ENCODE results near the gene IGSF8.
A peak's percentile ranks its signal among the peaks of the same experiment; 100 is the strongest.

The IGSF8 gene

GRCh38 chr1:160101037-160101716 is 2.8 kb upstream of the IGSF8 start:
- Histone ChIP-seq H3K9ac (ENCODE audit: low read depth, low read length) (no peak overlapping the region), H3K27me3 (ENCODE audit: control insufficient read depth, insufficient read depth, low read length) (peaks cover 25% of the 10 kb centered on the region), H3K4me1 (ENCODE audit: control insufficient read depth, insufficient read depth, low read length) (peaks cover 41% of the 10 kb centered on the region), H3K4me3 (ENCODE audit: low read length) (no peak overlapping the region), H3K4me2 (ENCODE audit: low read length) (peak overlapping the region; percentile 56), H3K36me3 (ENCODE audit: insufficient read depth, low read length) (no peaks in the 10 kb centered on the region), H3K9me3 (replicated peaks; ENCODE audit: low read length) (no peaks in the 10 kb centered on the region)

DNA sequence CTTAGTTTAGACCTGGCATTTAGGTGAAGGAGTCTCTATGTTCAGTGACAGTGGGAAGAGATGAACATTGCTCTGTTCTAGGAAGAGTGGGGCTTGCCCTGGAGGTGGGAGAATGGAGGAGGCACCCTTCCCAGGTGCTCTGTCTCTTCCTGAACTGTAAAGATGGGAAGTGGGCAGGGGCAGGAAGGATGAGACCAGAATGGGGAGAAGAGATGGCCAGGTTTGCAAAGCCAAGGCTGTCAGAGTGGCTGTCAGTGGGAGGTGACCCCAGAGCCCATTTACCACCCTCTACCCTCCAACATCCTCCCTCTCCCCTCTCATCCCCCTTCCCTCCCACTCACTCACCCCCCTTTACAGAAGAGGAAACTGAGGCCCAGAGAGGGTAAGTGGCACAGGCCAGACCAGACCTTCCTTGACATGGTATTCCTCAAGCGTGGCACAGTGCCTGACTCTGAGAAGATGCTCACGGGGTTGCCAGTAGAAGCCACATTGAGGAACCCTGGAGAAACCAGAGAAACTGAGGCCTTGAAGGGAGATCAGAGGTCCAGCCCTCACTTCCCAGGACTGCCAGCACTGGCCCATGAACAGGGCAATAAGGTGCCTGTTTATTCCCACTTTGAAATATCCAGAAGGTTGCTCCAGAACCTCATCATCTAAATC is 1.4 kb upstream of the IGSF8 start:
- H3K4me3 ChIP-seq (ENCODE audit: low read length), result no peak overlapping the region
- no peak overlapping the region for H3K4me2 ChIP-seq (ENCODE audit: low read length)
- H3K27me3 ChIP-seq (ENCODE audit: control insufficient read depth, insufficient read depth, low read length), result peaks cover 14% of the 10 kb centered on the region
- H3K9me3 ChIP-seq (replicated peaks; ENCODE audit: low read length), result no peaks in the 10 kb centered on the region
- no peak overlapping the region for H3K9ac ChIP-seq (ENCODE audit: low read depth, low read length)
- peaks cover 41% of the 10 kb centered on the region for H3K4me1 ChIP-seq (ENCODE audit: control insufficient read depth, insufficient read depth, low read length)
- no peaks in the 10 kb centered on the region for H3K36me3 ChIP-seq (ENCODE audit: insufficient read depth, low read length)

GRCh38 chr1:160098852-160099561 is 588 bp upstream of the IGSF8 start:
- peak overlapping the region; percentile 93 for H3K4me2 ChIP-seq (ENCODE audit: low read length)
- H3K4me1 ChIP-seq (ENCODE audit: control insufficient read depth, insufficient read depth, low read length), result peaks cover 41% of the 10 kb centered on the region
- H3K27me3 ChIP-seq (ENCODE audit: control insufficient read depth, insufficient read depth, low read length), result peaks cover 13% of the 10 kb centered on the region
- no peaks in the 10 kb centered on the region for H3K9me3 ChIP-seq (replicated peaks; ENCODE audit: low read length)
- H3K4me3 ChIP-seq (ENCODE audit: low read length), result peak overlapping the region; percentile 72
- peak overlapping the region; percentile 59 for H3K9ac ChIP-seq (ENCODE audit: low read depth, low read length)
- H3K36me3 ChIP-seq (ENCODE audit: insufficient read depth, low read length), result no peaks in the 10 kb centered on the region

DNA sequence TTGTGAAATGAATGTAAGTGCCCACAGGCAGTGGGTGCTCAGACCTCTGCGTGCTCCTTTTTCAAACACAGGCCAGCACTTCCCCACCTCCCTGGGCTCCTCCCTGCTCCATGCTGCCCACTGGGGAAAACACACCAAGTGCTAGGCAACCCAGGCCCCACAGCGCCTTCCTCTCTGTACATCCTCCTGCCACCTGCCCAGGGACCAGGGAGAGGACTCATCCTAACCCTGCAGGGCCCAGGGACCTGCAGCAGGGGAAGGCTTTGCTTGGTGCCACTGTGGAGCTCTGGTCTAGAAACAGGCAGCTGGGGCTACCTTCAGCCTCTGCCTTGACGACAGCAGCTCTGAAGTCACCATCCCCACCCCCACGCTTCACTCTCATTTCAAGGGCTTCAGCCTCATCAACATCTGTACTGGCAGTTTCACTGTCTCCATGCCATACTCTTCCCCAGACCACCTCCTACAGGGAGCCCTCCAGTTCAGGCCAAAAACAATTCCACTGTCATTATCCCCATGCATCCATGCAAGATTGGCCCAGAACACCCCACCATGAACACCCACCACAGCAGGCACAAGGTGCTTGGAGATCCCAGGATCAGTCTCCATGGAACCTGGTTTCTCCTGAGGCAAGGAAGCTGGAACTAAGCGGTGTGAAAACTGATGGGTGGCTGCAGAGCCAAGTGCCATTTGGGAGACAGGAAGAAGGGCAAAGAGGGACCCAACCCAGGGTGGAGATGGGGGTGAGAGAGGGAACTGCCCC is 1.1 kb downstream of the IGSF8 start:
- H3K4me3 ChIP-seq (ENCODE audit: low read length), result peak overlapping the region; percentile 86
- H3K9me3 ChIP-seq (replicated peaks; ENCODE audit: low read length), result no peaks in the 10 kb centered on the region
- H3K9ac ChIP-seq (ENCODE audit: low read depth, low read length), result peak overlapping the region; percentile 82
- no peaks in the 10 kb centered on the region for H3K36me3 ChIP-seq (ENCODE audit: insufficient read depth, low read length)
- H3K4me2 ChIP-seq (ENCODE audit: low read length), result peak overlapping the region; percentile 97
- H3K27me3 ChIP-seq (ENCODE audit: control insufficient read depth, insufficient read depth, low read length), result no peaks in the 10 kb centered on the region
- H3K4me1 ChIP-seq (ENCODE audit: control insufficient read depth, insufficient read depth, low read length), result peaks cover 30% of the 10 kb centered on the region

DNA sequence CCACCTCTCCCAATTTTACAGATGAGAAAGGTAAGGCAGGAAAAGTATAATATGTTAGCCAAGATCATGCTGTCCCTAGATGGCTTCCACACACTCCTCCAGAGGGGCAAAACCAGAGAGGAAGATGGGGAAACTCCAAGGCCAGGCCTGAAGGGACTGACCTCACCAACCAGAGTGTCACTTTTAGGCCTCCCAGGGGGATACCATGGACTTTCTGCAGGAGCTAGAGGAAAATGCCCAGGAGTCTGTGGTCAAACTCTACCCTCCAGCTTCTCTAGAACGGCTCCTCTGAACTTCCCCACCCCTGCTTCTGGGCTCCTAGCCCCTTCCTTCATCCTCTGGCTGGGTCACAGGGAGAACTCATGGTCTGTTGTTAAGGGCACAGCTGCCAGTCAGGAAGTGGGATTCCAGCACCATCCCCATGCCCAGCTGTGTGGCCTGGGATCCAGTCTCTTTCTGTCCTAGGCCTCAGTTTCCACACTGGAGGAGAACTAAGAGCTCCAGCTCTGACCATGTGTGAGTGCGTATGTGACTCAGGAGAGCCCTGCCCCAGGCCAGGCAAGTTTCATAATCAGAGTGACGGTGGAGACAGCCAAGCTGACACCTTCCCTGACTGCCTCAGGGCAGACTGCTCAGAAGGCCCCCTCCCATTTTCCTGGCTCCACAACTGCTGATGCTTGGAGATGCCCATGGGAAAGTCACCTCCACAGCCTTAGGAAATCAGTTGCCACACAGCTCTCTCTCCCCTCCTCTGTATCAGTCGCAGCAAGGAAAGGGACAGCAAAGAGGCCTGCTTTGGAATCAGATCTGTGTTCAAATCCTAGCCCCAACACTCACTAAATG is 1.9 kb downstream of the IGSF8 start:
- H3K9me3 ChIP-seq (replicated peaks; ENCODE audit: low read length), result no peaks in the 10 kb centered on the region
- peaks cover 28% of the 10 kb centered on the region for H3K4me1 ChIP-seq (ENCODE audit: control insufficient read depth, insufficient read depth, low read length)
- H3K4me3 ChIP-seq (ENCODE audit: low read length), result no peak overlapping the region
- H3K9ac ChIP-seq (ENCODE audit: low read depth, low read length), result peak overlapping the region; percentile 11
- no peaks in the 10 kb centered on the region for H3K36me3 ChIP-seq (ENCODE audit: insufficient read depth, low read length)
- no peaks in the 10 kb centered on the region for H3K27me3 ChIP-seq (ENCODE audit: control insufficient read depth, insufficient read depth, low read length)
- H3K4me2 ChIP-seq (ENCODE audit: low read length), result no peak overlapping the region

DNA sequence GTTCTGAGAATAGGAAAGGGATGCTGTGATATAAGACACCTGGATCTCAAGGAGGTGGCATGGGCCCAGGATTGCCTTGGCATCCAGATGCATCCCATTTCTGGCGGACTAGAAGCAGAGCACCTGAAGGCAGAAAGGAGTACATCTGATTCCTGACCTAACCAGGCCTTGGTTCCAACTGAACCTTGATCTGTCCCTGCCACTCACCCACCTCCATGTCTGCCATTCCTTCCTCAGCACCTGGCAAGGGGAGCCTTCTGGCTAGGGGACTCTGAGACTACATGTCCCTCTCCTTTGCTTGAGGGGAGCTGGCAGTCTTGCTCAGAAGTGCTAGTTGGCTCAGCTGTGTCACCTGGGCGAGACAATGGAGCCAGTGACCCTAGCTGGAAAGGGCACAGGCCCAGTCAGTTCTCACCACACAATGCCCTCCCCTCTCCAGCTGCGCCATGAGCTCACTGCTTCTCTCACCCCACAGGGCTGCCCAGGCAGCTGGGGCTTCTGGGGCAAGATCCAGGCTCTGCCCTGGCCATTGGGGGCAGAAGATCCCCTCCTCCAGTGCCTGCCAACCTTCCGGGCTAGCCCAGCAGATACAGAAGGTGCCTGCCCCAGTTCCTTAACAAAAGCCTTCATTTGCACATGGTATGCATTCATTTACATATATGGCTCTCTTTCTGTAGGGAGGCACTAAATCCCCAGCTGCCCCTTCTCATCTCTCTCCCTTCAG is 2.9 kb downstream of the IGSF8 start:
- no peak overlapping the region for H3K9ac ChIP-seq (ENCODE audit: low read depth, low read length)
- H3K4me1 ChIP-seq (ENCODE audit: control insufficient read depth, insufficient read depth, low read length), result peaks cover 23% of the 10 kb centered on the region

DNA sequence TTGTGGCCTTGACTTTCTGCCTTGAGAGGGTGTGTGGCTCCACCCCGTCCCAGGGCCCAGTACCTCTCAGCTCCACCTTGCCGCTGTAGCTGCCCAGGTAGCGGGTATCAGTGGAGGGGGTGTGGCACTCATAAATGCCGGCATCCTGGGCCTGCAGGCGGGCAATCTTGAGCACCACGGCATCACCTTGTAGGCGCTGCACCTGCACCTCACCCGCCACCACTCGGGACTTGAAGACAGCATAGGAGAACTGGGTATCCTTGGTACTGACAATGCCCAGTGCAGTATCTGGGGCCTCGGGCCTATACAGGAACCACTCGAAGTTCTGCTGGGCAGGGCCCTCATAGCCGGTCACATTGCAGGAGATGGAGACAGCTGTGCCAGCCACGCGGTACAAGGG is 3.6 kb downstream of the IGSF8 start:
- H3K36me3 ChIP-seq (ENCODE audit: insufficient read depth, low read length), result no peaks in the 10 kb centered on the region
- H3K9ac ChIP-seq (ENCODE audit: low read depth, low read length), result no peak overlapping the region
- no peaks in the 10 kb centered on the region for H3K27me3 ChIP-seq (ENCODE audit: control insufficient read depth, insufficient read depth, low read length)
- no peaks in the 10 kb centered on the region for H3K9me3 ChIP-seq (replicated peaks; ENCODE audit: low read length)
- no peak overlapping the region for H3K4me3 ChIP-seq (ENCODE audit: low read length)
- H3K4me1 ChIP-seq (ENCODE audit: control insufficient read depth, insufficient read depth, low read length), result peaks cover 23% of the 10 kb centered on the region
- H3K4me2 ChIP-seq (ENCODE audit: low read length), result no peak overlapping the region

More for the DNA sequence above, 2.9 kb downstream of the IGSF8 start:
- H3K4me2 ChIP-seq (ENCODE audit: low read length), result no peak overlapping the region
- no peaks in the 10 kb centered on the region for H3K36me3 ChIP-seq (ENCODE audit: insufficient read depth, low read length)
- H3K4me3 ChIP-seq (ENCODE audit: low read length), result no peak overlapping the region
- no peaks in the 10 kb centered on the region for H3K9me3 ChIP-seq (replicated peaks; ENCODE audit: low read length)
- H3K27me3 ChIP-seq (ENCODE audit: control insufficient read depth, insufficient read depth, low read length), result no peaks in the 10 kb centered on the region

DNA sequence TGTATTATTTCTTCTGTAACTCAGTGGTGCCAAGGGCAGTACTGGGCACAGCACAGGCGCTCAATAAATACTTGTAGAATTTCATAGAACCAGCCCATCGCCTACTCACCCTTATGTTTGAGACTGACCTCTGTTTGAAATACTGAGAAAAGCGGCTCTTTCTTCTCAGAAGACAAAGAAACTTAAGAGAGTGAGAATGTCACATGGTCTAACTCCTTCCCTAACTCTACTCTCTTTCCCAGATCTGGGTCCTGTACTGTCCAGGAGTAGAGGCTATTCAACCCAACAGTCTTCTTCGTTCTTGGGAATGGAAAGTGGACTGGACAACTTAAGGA is 4.2 kb downstream of the IGSF8 start:
- peaks cover 22% of the 10 kb centered on the region for H3K4me1 ChIP-seq (ENCODE audit: control insufficient read depth, insufficient read depth, low read length)
- no peaks in the 10 kb centered on the region for H3K36me3 ChIP-seq (ENCODE audit: insufficient read depth, low read length)
- H3K9ac ChIP-seq (ENCODE audit: low read depth, low read length), result no peak overlapping the region
- no peaks in the 10 kb centered on the region for H3K27me3 ChIP-seq (ENCODE audit: control insufficient read depth, insufficient read depth, low read length)
- no peak overlapping the region for H3K4me3 ChIP-seq (ENCODE audit: low read length)
- H3K4me2 ChIP-seq (ENCODE audit: low read length), result no peak overlapping the region
- H3K9me3 ChIP-seq (replicated peaks; ENCODE audit: low read length), result no peaks in the 10 kb centered on the region

GRCh38 chr1:160093624-160094290 is 4.7 kb downstream of the IGSF8 start:
- Histone ChIP-seq H3K4me3 (ENCODE audit: low read length) (no peak overlapping the region), H3K4me1 (ENCODE audit: control insufficient read depth, insufficient read depth, low read length) (peaks cover 18% of the 10 kb centered on the region), H3K36me3 (ENCODE audit: insufficient read depth, low read length) (no peaks in the 10 kb centered on the region), H3K27me3 (ENCODE audit: control insufficient read depth, insufficient read depth, low read length) (no peaks in the 10 kb centered on the region), H3K4me2 (ENCODE audit: low read length) (no peak overlapping the region), H3K9ac (ENCODE audit: low read depth, low read length) (no peak overlapping the region), H3K9me3 (replicated peaks; ENCODE audit: low read length) (no peaks in the 10 kb centered on the region)

DNA sequence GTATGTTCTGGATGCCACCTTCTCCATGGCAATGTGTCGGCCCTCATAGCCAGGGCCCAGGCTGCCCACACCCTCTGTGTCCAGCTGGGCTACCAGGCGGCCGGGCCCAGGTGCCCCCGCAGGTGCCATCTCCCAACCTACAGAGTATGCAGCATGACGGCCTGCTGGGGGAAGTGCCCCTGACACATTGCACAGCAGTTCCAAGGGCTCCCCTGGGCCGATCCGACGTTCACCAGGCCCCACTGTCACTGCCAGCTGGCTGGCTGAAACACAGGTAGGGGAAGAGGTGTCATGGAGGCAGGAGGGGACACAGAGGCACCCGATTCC is 5.4 kb downstream of the IGSF8 start:
- peaks cover 17% of the 10 kb centered on the region for H3K4me1 ChIP-seq (ENCODE audit: control insufficient read depth, insufficient read depth, low read length)
- H3K9ac ChIP-seq (ENCODE audit: low read depth, low read length), result no peak overlapping the region

More for the DNA sequence above, 5.4 kb downstream of the IGSF8 start:
- Histone ChIP-seq H3K9me3 (replicated peaks; ENCODE audit: low read length) (no peaks in the 10 kb centered on the region), H3K4me3 (ENCODE audit: low read length) (no peak overlapping the region), H3K27me3 (ENCODE audit: control insufficient read depth, insufficient read depth, low read length) (no peaks in the 10 kb centered on the region), H3K36me3 (ENCODE audit: insufficient read depth, low read length) (no peaks in the 10 kb centered on the region), H3K4me2 (ENCODE audit: low read length) (no peak overlapping the region)
